Keratinocyte (primary cell): Measurements from ENCODE around the gene COL20A1. TPM values are rescaled to one million over a fixed set of nuclear protein-coding genes. Genes with fewer than 3 reads are reported as not detected.
A peak's percentile ranks its signal among the peaks of the same experiment; 100 is the strongest.

Source experiments
- DNase-seq: peaks from one replicate; pipeline ENCODE4 v3.0.0-alpha.2; 2011; ENCODE audit warnings: low read depth, missing footprints, low spot score
- FAIRE-seq: peaks from 2 replicates; lab custom pipeline; 2011; peaks lifted over from hg19 to GRCh38; lab: Jason Lieb, UNC
- H2AFZ ChIP-seq: 2 replicates; pipeline ENCODE4 v1.6.0; 2012; ENCODE audit warnings: low read length, control low read depth, inconsistent platforms; ENCODE audit not compliant: control insufficient read depth
- H3K27ac ChIP-seq: 2 replicates; pipeline ENCODE4 v1.5.1; 2011; ENCODE audit warnings: low read length; ENCODE audit not compliant: control insufficient read depth, insufficient read depth
- H3K27me3 ChIP-seq: 3 replicates; pipeline ENCODE4 v1.6.0; 2011; ENCODE audit warnings: low read length; ENCODE audit not compliant: control insufficient read depth, insufficient read depth; ENCODE audit errors: extremely low read depth
- H3K36me3 ChIP-seq, 2 experiments: 2 replicates in 1 of 2; 3 replicates in 1 of 2; pipeline ENCODE4 v1.5.1; 2011; ENCODE audit warnings: low read length in 2 of 2, mild to moderate bottlenecking in 1 of 2; ENCODE audit not compliant: control insufficient read depth in 2 of 2, insufficient read depth in 2 of 2; ENCODE audit errors: extremely low read depth in 1 of 2
- H3K4me1 ChIP-seq: 3 replicates; pipeline ENCODE4 v1.5.1; 2011; ENCODE audit warnings: low read length; ENCODE audit not compliant: control insufficient read depth, insufficient read depth; ENCODE audit errors: extremely low read depth
- H3K4me2 ChIP-seq: 3 replicates; pipeline ENCODE4 v1.6.0; 2011; ENCODE audit warnings: low read depth, low read length; ENCODE audit not compliant: control insufficient read depth, insufficient read depth; ENCODE audit errors: extremely low read depth
- H3K4me3 ChIP-seq, 3 experiments: fragments of 200-600 bp in 1 of 3; sonication (generic) in 1 of 3; 2 replicates in 2 of 3; 3 replicates in 1 of 3; pipeline ENCODE4 v1.5.1; 2011 to 2016; ENCODE audit warnings: low read length in 3 of 3, mild to moderate bottlenecking in 3 of 3, control low read depth in 2 of 3, inconsistent platforms in 1 of 3, low read depth in 1 of 3, mixed read lengths in 1 of 3, mixed run types in 1 of 3, moderate library complexity in 1 of 3; ENCODE audit not compliant: control insufficient read depth in 2 of 3, insufficient read depth in 2 of 3; ENCODE audit errors: extremely low read depth in 1 of 3
- H3K79me2 ChIP-seq: 2 replicates; pipeline ENCODE4 v1.6.0; 2012; ENCODE audit warnings: low read length; ENCODE audit not compliant: control insufficient read depth, insufficient read depth
- H3K9ac ChIP-seq: 3 replicates; pipeline ENCODE4 v1.6.0; 2011; ENCODE audit warnings: low read length; ENCODE audit not compliant: control insufficient read depth, insufficient read depth; ENCODE audit errors: extremely low read depth
- H3K9me1 ChIP-seq: 3 replicates; pipeline ENCODE4 v1.6.0; 2011; ENCODE audit warnings: low read length; ENCODE audit not compliant: control insufficient read depth, insufficient read depth; ENCODE audit errors: extremely low read depth
- H3K9me3 ChIP-seq: 2 replicates; pipeline ENCODE4 v1.5.1; 2012; ENCODE audit warnings: low read depth, low read length; ENCODE audit not compliant: control insufficient read depth
- H4K20me1 ChIP-seq: 3 replicates; pipeline ENCODE4 v1.6.0; 2011; ENCODE audit warnings: low read length; ENCODE audit not compliant: control insufficient read depth, insufficient read depth; ENCODE audit errors: extremely low read depth
- CTCF ChIP-seq, 3 experiments: IDR thresholded peaks in 1 of 3; conservative IDR thresholded peaks in 1 of 3; optimal IDR thresholded peaks in 1 of 3; 2 replicates in 2 of 3; 3 replicates in 1 of 3; pipeline versions ENCODE3 to v1.5.1; 2011; ENCODE audit warnings: low read length in 3 of 3, mild to moderate bottlenecking in 3 of 3, moderate library complexity in 2 of 3, control low read depth in 1 of 3, inconsistent platforms in 1 of 3; ENCODE audit not compliant: insufficient read depth in 2 of 3; ENCODE audit errors: extremely low read depth in 1 of 3
- EZH2 ChIP-seq: IDR thresholded peaks from one replicate; pipeline ENCODE4 v1.6.1; 2012; ENCODE audit warnings: inconsistent platforms, mild to moderate bottlenecking, low read length, moderate library complexity
- dilution Hi-C: fragments of 300-500 bp; cut with MboI; formaldehyde crosslinking; loops from one replicate; pipeline ENCODE4 v1.7.0; 2020; ENCODE audit warnings: low sequenced_read_pairs; ENCODE audit not compliant: extremely low pct_ligation_motif_present
- polyA plus RNA-seq, 5 experiments: library from polyadenylated mRNA; depleted of rRNA in 3 of 5; stranded (reverse) in 3 of 5; stranded (forward) in 1 of 5; unstranded in 1 of 5; fragments of >200 nt; gene quantifications; 1 replicate in 1 of 5; 2 replicates in 3 of 5; 3 replicates in 1 of 5; pipeline versions ENCODE4 v1.2.1 to v1.2.3, GENCODE V29; 2011 to 2012; ENCODE audit warnings: missing spikeins in 2 of 5, low read depth in 1 of 5, low replicate concordance in 1 of 5

The COL20A1 gene
- polyA plus RNA-seq, 1 donor (not counting 4 experiments of a cell fraction or from before 2014, with no cell fraction given) = not detected

- dilution Hi-C loops = no loop called here
- Histone ChIP-seq H3K4me2 (peak within 1 kb of the TSS; percentile 37), H3K4me1 (peaks cover 17% of the 10 kb centered on the region), H3K36me3 (no peaks in the 10 kb centered on the region), H4K20me1 (no peaks in the 10 kb centered on the region), H3K79me2 (no peaks in the 10 kb centered on the region), H3K9me1 (no peaks in the 10 kb centered on the region), H3K9ac (no peak within 1 kb of the TSS), H3K27me3 (peaks cover 42% of the 10 kb centered on the region), H3K4me3 (peak within 1 kb of the TSS in 2 of 3 experiments; percentile 18 to 20), H3K27ac (no peak within 1 kb of the TSS), H3K9me3 (no peaks in the 10 kb centered on the region), H2AFZ (no peak within 1 kb of the TSS)
- DNase-seq (no peak), FAIRE-seq (no peak)
- peak; percentile 70 for TF ChIP-seq EZH2
- TF ChIP-seq CTCF (optimal IDR thresholded peaks at IDR 0.05 in 1 of 3, IDR thresholded peaks at IDR 0.05 in 1 of 3, conservative IDR thresholded peaks at IDR 0.05 in 1 of 3; ENCODE audit: extremely low read depth in 1 of 3, insufficient read depth in 2 of 3, low read length in 3 of 3) = no peak
Observed at GRCh38 chr20:63254232-63254605, 38.8 kb upstream of the COL20A1 start, which contains the start of gene NKAIN4. TSS of gene NKAIN4 (minus strand) at chr20:63254463. CDS start at chr20:63254450, 13 bp downstream.

- no peak for FAIRE-seq
- H3K27me3 ChIP-seq = peaks cover 37% of the 10 kb centered on the region
Observed at GRCh38 chr20:63254606-63255384, 38.2 kb upstream of the COL20A1 start.

More at GRCh38 chr20:63254606-63255384, 38.2 kb upstream of the COL20A1 start:
- dilution Hi-C loops = no loop called here
- Histone ChIP-seq H2AFZ (no peak overlapping the region), H3K9ac (no peak overlapping the region), H3K27ac (no peak overlapping the region), H3K36me3 (no peaks in the 10 kb centered on the region), H4K20me1 (no peaks in the 10 kb centered on the region), H3K4me2 (no peak overlapping the region), H3K9me3 (no peaks in the 10 kb centered on the region), H3K79me2 (no peaks in the 10 kb centered on the region), H3K4me1 (peaks cover 17% of the 10 kb centered on the region), H3K9me1 (no peaks in the 10 kb centered on the region), H3K4me3 (no peak overlapping the region)
- TF ChIP-seq EZH2 = no peak
- no peak for TF ChIP-seq CTCF (optimal IDR thresholded peaks at IDR 0.05 in 1 of 3, IDR thresholded peaks at IDR 0.05 in 1 of 3, conservative IDR thresholded peaks at IDR 0.05 in 1 of 3; ENCODE audit: extremely low read depth in 1 of 3, insufficient read depth in 2 of 3, low read length in 3 of 3)
- DNase-seq = no peak
